Measurements from ENCODE around the gene PRKCA.
"Not testable (repeated sequence)": the region's sequence is repeated elsewhere in the genome, so short reads cannot be mapped to it uniquely, and the experiment has no call there.

PRKCA gene

DNA sequence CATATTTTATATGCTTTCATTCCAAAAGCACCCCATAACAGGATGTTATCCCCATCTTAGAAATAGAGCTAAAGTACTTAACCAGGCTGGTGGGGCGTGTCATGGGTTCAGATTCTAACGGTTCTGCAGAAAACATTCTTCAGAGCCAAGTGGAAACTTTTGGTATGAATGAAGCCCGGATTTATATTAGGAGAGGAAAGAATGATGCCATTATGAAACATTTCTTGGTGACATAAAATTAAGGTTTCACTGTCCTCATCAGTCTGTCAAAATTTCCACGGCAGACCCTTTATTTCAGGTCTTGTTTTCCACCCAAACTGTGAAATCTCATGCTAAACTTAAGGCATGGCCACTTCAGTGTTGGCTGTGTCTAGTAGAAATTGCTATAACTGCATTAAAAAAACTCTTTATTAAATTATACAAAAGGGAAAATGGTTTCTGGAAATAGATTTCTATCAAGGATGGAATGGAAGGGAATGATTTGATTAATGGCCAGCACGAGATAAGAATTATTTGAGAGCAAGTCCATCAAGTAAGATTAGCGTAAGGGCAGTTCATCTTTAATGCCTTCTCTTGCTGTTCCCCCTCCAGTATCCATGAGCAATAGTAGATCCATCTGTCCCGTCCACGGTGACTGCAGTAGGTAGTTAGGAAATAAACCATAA is 11.7 kb downstream of the PRKCA start:
- no peaks in the 10 kb centered on the region for H3K36me3 ChIP-seq (replicated peaks)
- in situ Hi-C loops (cut with HindIII; ENCODE audit: low pct_ligation_motif_present, low sequenced_read_pairs): no loop called here
- DNase-seq: no peak
- no peak for TF ChIP-seq CTCF (IDR thresholded peaks at IDR 0.05; ENCODE audit: low read depth, low read length, missing control alignments)
- H3K27me3 ChIP-seq (replicated peaks): no peaks in the 10 kb centered on the region
- no peak overlapping the region for H3K4me3 ChIP-seq (ENCODE audit: low read depth, low read length)
- H3K27ac ChIP-seq: no peak overlapping the region

GRCh38 chr17:66317629-66318028 is 15.2 kb downstream of the PRKCA start:
- H3K4me3 ChIP-seq (ENCODE audit: low read depth, low read length): no peak overlapping the region
- TF ChIP-seq CTCF (IDR thresholded peaks at IDR 0.05; ENCODE audit: low read depth, low read length, missing control alignments): no peak
- DNase-seq: no peak
- peak overlapping the region; percentile 5 for H3K27ac ChIP-seq
- no peaks in the 10 kb centered on the region for H3K27me3 ChIP-seq (replicated peaks)
- no peaks in the 10 kb centered on the region for H3K36me3 ChIP-seq (replicated peaks)
- in situ Hi-C loops (cut with HindIII; ENCODE audit: low pct_ligation_motif_present, low sequenced_read_pairs): no loop called here

DNA sequence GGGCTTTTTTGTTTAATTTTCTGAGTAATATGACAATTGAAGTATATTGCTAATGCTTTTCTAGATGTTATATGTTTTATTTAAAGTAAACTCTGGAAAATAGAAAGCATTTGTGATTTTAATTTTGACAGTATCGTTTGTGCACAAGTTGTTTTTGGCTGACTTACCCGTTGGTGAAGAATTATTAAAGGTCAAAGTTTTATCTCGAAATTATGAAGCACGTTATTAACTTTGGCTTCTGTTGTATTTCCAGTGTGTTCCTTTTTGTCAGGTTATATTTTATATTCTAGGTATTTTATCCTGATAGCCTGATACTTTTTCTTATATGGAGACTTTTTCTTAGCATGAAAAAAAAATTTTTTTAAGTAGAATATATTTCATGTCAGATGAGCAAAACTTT is 16.8 kb downstream of the PRKCA start:
- in situ Hi-C loops (cut with HindIII; ENCODE audit: low pct_ligation_motif_present, low sequenced_read_pairs): no loop called here
- Histone ChIP-seq H3K4me3 (ENCODE audit: low read depth, low read length) (no peak overlapping the region), H3K36me3 (replicated peaks) (no peaks in the 10 kb centered on the region), H3K27me3 (replicated peaks) (no peaks in the 10 kb centered on the region), H3K27ac (no peak overlapping the region)
- no peak for DNase-seq
- TF ChIP-seq CTCF (IDR thresholded peaks at IDR 0.05; ENCODE audit: low read depth, low read length, missing control alignments): no peak

- in situ Hi-C loops (cut with HindIII; ENCODE audit: low pct_ligation_motif_present, low sequenced_read_pairs): no loop called here
- no peaks in the 10 kb centered on the region for H3K27me3 ChIP-seq (replicated peaks)
- no peak overlapping the region for H3K4me3 ChIP-seq (ENCODE audit: low read depth, low read length)
- H3K36me3 ChIP-seq (replicated peaks): no peaks in the 10 kb centered on the region
- no peak for DNase-seq
- no peak for TF ChIP-seq CTCF (IDR thresholded peaks at IDR 0.05; ENCODE audit: low read depth, low read length, missing control alignments)
- H3K27ac ChIP-seq: no peak overlapping the region
These were observed 20.4 kb downstream of the PRKCA start for GRCh38 chr17:66322764-66323163.

DNA sequence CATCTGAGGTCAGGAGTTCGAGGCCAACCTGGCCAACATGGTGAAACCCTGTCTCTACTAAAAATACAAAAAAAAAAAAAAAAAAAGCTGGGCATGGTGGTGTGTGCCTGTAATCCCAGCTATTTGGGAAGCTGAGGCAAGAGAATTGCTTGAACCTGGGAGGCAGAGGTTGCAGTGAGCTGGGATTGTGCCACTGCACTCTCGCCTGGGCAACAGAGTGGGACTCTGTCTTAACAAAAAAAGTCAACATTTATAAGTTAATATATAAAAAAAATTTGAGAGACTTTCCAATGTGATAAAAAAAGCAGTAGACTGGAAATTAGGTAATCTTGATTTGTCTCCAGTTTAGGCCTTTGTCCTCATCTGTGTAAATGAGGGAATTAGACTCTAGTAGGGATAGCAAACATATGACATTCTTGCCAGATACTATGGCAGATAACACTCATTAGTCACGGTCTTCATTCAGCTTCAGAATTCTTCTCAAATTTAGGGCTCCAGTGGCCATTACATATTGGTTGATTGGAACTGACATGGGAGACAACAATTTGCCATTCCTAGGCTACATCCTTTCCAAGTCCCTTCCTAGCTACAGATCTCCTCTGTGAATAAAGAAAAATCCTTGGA is 22.1 kb downstream of the PRKCA start:
- DNase-seq; H3K36me3 ChIP-seq (replicated peaks); in situ Hi-C loops (cut with HindIII; ENCODE audit: low pct_ligation_motif_present, low sequenced_read_pairs); H3K4me3 ChIP-seq (ENCODE audit: low read depth, low read length); H3K27ac ChIP-seq; H3K27me3 ChIP-seq (replicated peaks): not testable (repeated sequence)

GRCh38 chr17:66326476-66327047 is 24.1 kb downstream of the PRKCA start:
- in situ Hi-C loops (cut with HindIII; ENCODE audit: low pct_ligation_motif_present, low sequenced_read_pairs): no loop called here
- Histone ChIP-seq H3K27ac (no peak overlapping the region), H3K27me3 (replicated peaks) (no peaks in the 10 kb centered on the region), H3K4me3 (ENCODE audit: low read depth, low read length) (no peak overlapping the region), H3K36me3 (replicated peaks) (no peaks in the 10 kb centered on the region)
- no peak for TF ChIP-seq CTCF (IDR thresholded peaks at IDR 0.05; ENCODE audit: low read depth, low read length, missing control alignments)
- no peak for DNase-seq

All from brain microvascular endothelial cell (primary cell).